MCF 10A (cell line): ENCODE measurements around the gene TBX10. TPM values are rescaled to one million over a fixed set of nuclear protein-coding genes. Genes with fewer than 3 reads are reported as not detected.
"Not testable (repeated sequence)": the region's sequence is repeated elsewhere in the genome, so short reads cannot be mapped to it uniquely, and the experiment has no call there.

Experiments
- BruUV-seq: library from RNA; stranded (reverse); fragments of 400-500 nt; replicated peaks from 2 replicates; lab custom pipeline; 2021; lab: Mats Ljungman, UMichigan
- CTCF ChIA-PET: fragments of 300-600 bp; sonication (Branson Sonifier 250); formaldehyde crosslinking; extraction: SDS; loops from one replicate; lab custom pipeline; 2021; ENCODE audit warnings: antibody characterized with exemption, inconsistent platforms; lab: Yijun Ruan, JAX
- POLR2A ChIA-PET: fragments of 300-600, 350-650 bp; sonication (Branson Sonifier 250); formaldehyde crosslinking; extraction: SDS; loops from one replicate; lab custom pipeline; 2020; ENCODE audit warnings: antibody characterized with exemption, inconsistent platforms; lab: Yijun Ruan, JAX
- DNase-seq: peaks from one replicate; pipeline ENCODE4 v3.0.0-alpha.2; 2018; ENCODE audit not compliant: unreplicated experiment
- H3K27ac Mint-ChIP-seq: one replicate; pipeline ENCODE4 v1.8.0; 2022; ENCODE audit warnings: mild to moderate bottlenecking, low read depth, mixed read lengths; ENCODE audit not compliant: unreplicated experiment
- H3K27me3 Mint-ChIP-seq: one replicate; pipeline ENCODE4 v1.8.0; 2022; ENCODE audit warnings: mixed read lengths; ENCODE audit not compliant: insufficient read depth, unreplicated experiment
- H3K36me3 Mint-ChIP-seq: one replicate; pipeline ENCODE4 v1.8.0; 2022; ENCODE audit warnings: mild to moderate bottlenecking, moderate library complexity, mixed read lengths; ENCODE audit not compliant: insufficient read depth, unreplicated experiment
- H3K4me1 Mint-ChIP-seq: one replicate; pipeline ENCODE4 v1.8.0; 2022; ENCODE audit warnings: mixed read lengths; ENCODE audit not compliant: insufficient read depth, unreplicated experiment
- H3K4me3 Mint-ChIP-seq: one replicate; pipeline ENCODE4 v1.8.0; 2022; ENCODE audit warnings: mild to moderate bottlenecking, moderate library complexity, mixed read lengths; ENCODE audit not compliant: unreplicated experiment
- H3K9me3 Mint-ChIP-seq: one replicate; pipeline ENCODE4 v1.8.0; 2022; ENCODE audit warnings: mixed read lengths; ENCODE audit not compliant: unreplicated experiment
- intact Hi-C: fragments of 100-400 bp; cut with micrococcal nuclease; formaldehyde crosslinking; loops from 2 replicates; pipeline ENCODE4 v1.14.1; 2022
- total RNA-seq: library from RNA; stranded (reverse); gene quantifications from 2 replicates; pipeline ENCODE4 v1.2.3, GENCODE V29; 2022
- TF ChIP-seq, protein P1 (sequence below): fragments of 200-600 bp; IDR thresholded peaks from one replicate; pipeline ENCODE4 v1.8.0; 2022; ENCODE audit warnings: antibody characterized with exemption, mild to moderate bottlenecking; ENCODE audit not compliant: unreplicated experiment

Gene TBX10
- total RNA-seq, 1 experiment from 2014 or later, result not detected

- H3K4me3 Mint-ChIP-seq, result no peak overlapping the region
- no peak overlapping the region for H3K27ac Mint-ChIP-seq
- no peaks in the 10 kb centered on the region for H3K4me1 Mint-ChIP-seq
- H3K9me3 Mint-ChIP-seq, result no peaks in the 10 kb centered on the region
- DNase-seq, result no peak
- BruUV-seq, result no TSS peak
- ChIA-PET POLR2A (interaction anchor here (0.6 kb wide), 1 partner anchor 443 kb away, joined by 3 read pairs; no protein-coding TSS in a partner anchor), CTCF (interaction anchor here (0.6 kb wide), 1 partner anchor 49 kb away, joined by 3 read pairs; no protein-coding TSS in a partner anchor)
- no peaks in the 10 kb centered on the region for H3K36me3 Mint-ChIP-seq
- TF ChIP-seq, protein P1, sequence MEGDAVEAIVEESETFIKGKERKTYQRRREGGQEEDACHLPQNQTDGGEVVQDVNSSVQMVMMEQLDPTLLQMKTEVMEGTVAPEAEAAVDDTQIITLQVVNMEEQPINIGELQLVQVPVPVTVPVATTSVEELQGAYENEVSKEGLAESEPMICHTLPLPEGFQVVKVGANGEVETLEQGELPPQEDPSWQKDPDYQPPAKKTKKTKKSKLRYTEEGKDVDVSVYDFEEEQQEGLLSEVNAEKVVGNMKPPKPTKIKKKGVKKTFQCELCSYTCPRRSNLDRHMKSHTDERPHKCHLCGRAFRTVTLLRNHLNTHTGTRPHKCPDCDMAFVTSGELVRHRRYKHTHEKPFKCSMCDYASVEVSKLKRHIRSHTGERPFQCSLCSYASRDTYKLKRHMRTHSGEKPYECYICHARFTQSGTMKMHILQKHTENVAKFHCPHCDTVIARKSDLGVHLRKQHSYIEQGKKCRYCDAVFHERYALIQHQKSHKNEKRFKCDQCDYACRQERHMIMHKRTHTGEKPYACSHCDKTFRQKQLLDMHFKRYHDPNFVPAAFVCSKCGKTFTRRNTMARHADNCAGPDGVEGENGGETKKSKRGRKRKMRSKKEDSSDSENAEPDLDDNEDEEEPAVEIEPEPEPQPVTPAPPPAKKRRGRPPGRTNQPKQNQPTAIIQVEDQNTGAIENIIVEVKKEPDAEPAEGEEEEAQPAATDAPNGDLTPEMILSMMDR, result no peak
- H3K27me3 Mint-ChIP-seq, result no peaks in the 10 kb centered on the region
- intact Hi-C loops, result no loop called here
Observed at GRCh38 chr11:67663532-67664212, 24.1 kb upstream of the TBX10 start.

GRCh38 chr11:67662835-67663531 lies 23.4 kb upstream of the TBX10 start:
- H3K27ac Mint-ChIP-seq, result no peak overlapping the region
- TF ChIP-seq, protein P1, result no peak
- H3K4me1 Mint-ChIP-seq, result no peaks in the 10 kb centered on the region
- ChIA-PET CTCF (interaction anchor here (0.6 to 6.2 kb wide), 3 partner anchors 34 to 186 kb away, joined by 3 to 50 read pairs (median 5); partner anchors contain the start of gene NUDT8), POLR2A (interaction anchor here (0.6 kb wide), 1 partner anchor 444 kb away, joined by 3 read pairs; no protein-coding TSS in a partner anchor)
- DNase-seq, result no peak
- no peaks in the 10 kb centered on the region for H3K9me3 Mint-ChIP-seq
- H3K4me3 Mint-ChIP-seq, result no peak overlapping the region
- no TSS peak for BruUV-seq
- intact Hi-C loops, result no loop called here
- H3K36me3 Mint-ChIP-seq, result no peaks in the 10 kb centered on the region
- no peaks in the 10 kb centered on the region for H3K27me3 Mint-ChIP-seq

- DNase-seq, result no peak
- no peaks in the 10 kb centered on the region for H3K4me1 Mint-ChIP-seq
- no peak overlapping the region for H3K4me3 Mint-ChIP-seq
- ChIA-PET CTCF (interaction anchor here (0.6 to 6.2 kb wide), 4 partner anchors 12 to 185 kb away, joined by 3 to 50 read pairs (median 4); partner anchors contain the start of genes ALDH3B2 and NUDT8), POLR2A (interaction anchor here (1.0 kb wide), 1 partner anchor 43 kb away, joined by 3 read pairs; no protein-coding TSS in a partner anchor)
- no TSS peak for BruUV-seq
- no peaks in the 10 kb centered on the region for H3K36me3 Mint-ChIP-seq
- no peaks in the 10 kb centered on the region for H3K9me3 Mint-ChIP-seq
- no peak overlapping the region for H3K27ac Mint-ChIP-seq
- TF ChIP-seq, protein P1, result no peak
- H3K27me3 Mint-ChIP-seq, result no peaks in the 10 kb centered on the region
- intact Hi-C loops, result no loop called here
Observed at GRCh38 chr11:67662142-67662834, 22.7 kb upstream of the TBX10 start.

DNA sequence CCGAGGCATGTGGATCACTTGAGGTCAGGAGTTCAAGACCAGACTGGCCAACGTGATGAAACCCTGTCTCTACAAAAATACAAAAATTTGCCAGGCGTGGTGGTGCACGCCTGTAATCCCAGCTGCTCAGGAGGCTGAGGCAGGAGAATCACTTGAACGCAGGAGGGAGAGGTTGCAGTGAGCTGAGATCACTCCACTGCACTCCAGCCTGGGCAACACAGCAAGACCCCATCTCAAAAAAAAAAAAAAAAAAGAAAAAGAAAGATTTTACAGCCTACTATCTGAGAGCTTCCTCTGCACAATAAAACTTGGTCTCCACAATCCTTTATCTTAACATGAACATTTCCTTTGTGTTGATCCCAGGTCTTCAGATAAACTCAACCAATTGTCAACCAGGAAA lies 21.2 kb upstream of the TBX10 start:
- H3K27ac Mint-ChIP-seq, H3K4me1 Mint-ChIP-seq, H3K36me3 Mint-ChIP-seq, intact Hi-C loops, H3K4me3 Mint-ChIP-seq, H3K9me3 Mint-ChIP-seq, DNase-seq, BruUV-seq, H3K27me3 Mint-ChIP-seq: not testable (repeated sequence)
- POLR2A ChIA-PET, result interaction anchor here (1.2 kb wide), 1 partner anchor 31 kb away, joined by 3 read pairs; the partner anchor contains the start of gene NUDT8
- CTCF ChIA-PET, result interaction anchor here (0.7 to 6.2 kb wide), 2 partner anchors 32 to 120 kb away, joined by 4 to 50 read pairs; partner anchors contain the start of gene NUDT8

- ChIA-PET CTCF (interaction anchor here (0.6 to 6.2 kb wide), 8 partner anchors 14 to 94 kb away, joined by 3 to 50 read pairs (median 5); partner anchors contain the start of genes NUDT8 and TBX10), POLR2A (interaction anchor here (1.4 kb wide), 1 partner anchor 30 kb away, joined by 7 read pairs; the partner anchor contains the start of gene NUDT8)
- not testable (repeated sequence) for H3K36me3 Mint-ChIP-seq, H3K27ac Mint-ChIP-seq, H3K9me3 Mint-ChIP-seq, H3K27me3 Mint-ChIP-seq, H3K4me1 Mint-ChIP-seq, DNase-seq, H3K4me3 Mint-ChIP-seq, BruUV-seq
- intact Hi-C loops, result loop anchor here (1.0 to 2.0 kb wide), 2 partner anchors 19 to 31 kb away; partner anchors contain the start of gene NUDT8
Observed at GRCh38 chr11:67659651-67660165, 20.1 kb upstream of the TBX10 start.
